CD14-positive monocyte (primary cell): ENCODE measurements around the gene PHF23. TPM values are rescaled to one million over a fixed set of nuclear protein-coding genes. Genes with fewer than 3 reads are reported as not detected.
"Not testable (repeated sequence)": the region's sequence is repeated elsewhere in the genome, so short reads cannot be mapped to it uniquely, and the experiment has no call there.

ENCODE experiments used
- DNase-seq, 3 donors: peaks; one replicate each; pipeline ENCODE4 v3.0.0-alpha.2; 2011 to 2022
- H2AFZ ChIP-seq: 2 replicates; pipeline ENCODE4 v1.6.0; 2012; ENCODE audit warnings: mild to moderate bottlenecking, low read depth, low read length, inconsistent platforms; ENCODE audit not compliant: insufficient read depth, poor library complexity, severe bottlenecking
- H3K27ac ChIP-seq, 2 donors: 1 replicate in 1 of 2; 2 replicates in 1 of 2; pipeline ENCODE4 v1.5.1; 2012 to 2013; ENCODE audit warnings: low read length in 2 of 2, control low read depth in 1 of 2, inconsistent platforms in 1 of 2, low read depth in 1 of 2, mild to moderate bottlenecking in 1 of 2
- H3K27me3 ChIP-seq, 2 donors: one replicate each; pipeline versions ENCODE4 v1.6.0 to v1.6.1; 2011 to 2013; ENCODE audit warnings: low read length in 2 of 2; ENCODE audit not compliant: control insufficient read depth in 2 of 2, insufficient read depth in 2 of 2
- H3K36me3 ChIP-seq, 2 donors: replicated peaks in 1 of 2; 1 replicate in 1 of 2; 2 replicates in 1 of 2; pipeline versions ENCODE4 v1.5.1 to v1.6.1; 2012 to 2013; ENCODE audit warnings: low read length in 2 of 2, control low read depth in 1 of 2, inconsistent platforms in 1 of 2, mild to moderate bottlenecking in 1 of 2; ENCODE audit not compliant: insufficient read depth in 2 of 2, control insufficient read depth in 1 of 2
- H3K4me1 ChIP-seq, 2 donors: 1 replicate in 1 of 2; 2 replicates in 1 of 2; pipeline versions ENCODE4 v1.5.1 to v1.6.1; 2012 to 2013; ENCODE audit warnings: low read length in 2 of 2, control low read depth in 1 of 2, inconsistent platforms in 1 of 2, mild to moderate bottlenecking in 1 of 2, moderate library complexity in 1 of 2; ENCODE audit not compliant: insufficient read depth in 2 of 2, control insufficient read depth in 1 of 2
- H3K4me2 ChIP-seq: replicated peaks from 2 replicates; pipeline ENCODE3; 2012; ENCODE audit warnings: low read length, moderate library complexity, mild to moderate bottlenecking; ENCODE audit not compliant: poor library complexity, severe bottlenecking; ENCODE audit errors: extremely low read depth
- H3K4me3 ChIP-seq, 3 experiments: fragments of 200-600 bp in 1 of 3; sonication (generic) in 1 of 3; replicated peaks in 1 of 3; 1 replicate in 2 of 3; 2 replicates in 1 of 3; pipeline ENCODE4 v1.5.1; 2011 to 2013; ENCODE audit warnings: low read length in 3 of 3, mild to moderate bottlenecking in 3 of 3, control low read depth in 2 of 3, low read depth in 2 of 3, inconsistent platforms in 1 of 3, moderate library complexity in 1 of 3
- H3K79me2 ChIP-seq: 2 replicates; pipeline ENCODE4 v1.6.0; 2012; ENCODE audit warnings: mild to moderate bottlenecking, control low read depth, inconsistent platforms, low read length, moderate library complexity; ENCODE audit not compliant: insufficient read depth
- H3K9ac ChIP-seq: 2 replicates; pipeline ENCODE4 v1.6.0; 2017; ENCODE audit warnings: low read length, mild to moderate bottlenecking; ENCODE audit not compliant: insufficient read depth, poor library complexity, severe bottlenecking
- H3K9me3 ChIP-seq, 2 donors: replicated peaks in 1 of 2; 1 replicate in 1 of 2; 2 replicates in 1 of 2; pipeline versions ENCODE4 v1.5.1 to v1.6.1; 2012 to 2013; ENCODE audit warnings: low read length in 2 of 2, control low read depth in 1 of 2; ENCODE audit not compliant: control insufficient read depth in 1 of 2, insufficient read depth in 1 of 2
- H4K20me1 ChIP-seq: 2 replicates; pipeline ENCODE4 v1.6.0; 2012; ENCODE audit warnings: mild to moderate bottlenecking, low read length, control low read depth, moderate library complexity; ENCODE audit not compliant: insufficient read depth
- H3K27ac Mint-ChIP-seq, 7 donors: one replicate each; pipeline ENCODE4 v1.8.0; 2020; ENCODE audit warnings: mild to moderate bottlenecking in 7 of 7, mixed read lengths in 7 of 7, moderate library complexity in 6 of 7, inconsistent platforms in 2 of 7
- H3K27me3 Mint-ChIP-seq, 3 donors: one replicate each; pipeline ENCODE4 v1.8.0; 2021 to 2022; ENCODE audit warnings: low read depth in 3 of 3, mild to moderate bottlenecking in 3 of 3, mixed read lengths in 3 of 3, moderate library complexity in 3 of 3, inconsistent platforms in 1 of 3
- H3K36me3 Mint-ChIP-seq, 2 donors: one replicate each; pipeline ENCODE4 v1.8.0; 2020; ENCODE audit warnings: mixed read lengths in 2 of 2, inconsistent platforms in 1 of 2, mild to moderate bottlenecking in 1 of 2
- H3K4me1 Mint-ChIP-seq: one replicate; pipeline ENCODE4 v1.8.0; 2020; ENCODE audit warnings: mild to moderate bottlenecking, mixed read lengths
- H3K4me3 Mint-ChIP-seq, 2 donors: one replicate each; pipeline ENCODE4 v1.8.0; 2020; ENCODE audit warnings: mild to moderate bottlenecking in 2 of 2, mixed read lengths in 2 of 2, moderate library complexity in 1 of 2
- H3K9me3 Mint-ChIP-seq, 7 donors: one replicate each; pipeline ENCODE4 v1.8.0; 2020 to 2022; ENCODE audit warnings: mixed read lengths in 7 of 7, mild to moderate bottlenecking in 6 of 7, moderate library complexity in 6 of 7, inconsistent platforms in 2 of 7
- WGBS: methylation state at CpG from one replicate; pipeline ENCODE4 v1.1.5; 2013; ENCODE audit warnings: missing lambda C conversion rate; ENCODE audit not compliant: insufficient coverage; 5-methylcytosine and 5-hydroxymethylcytosine counted together
- intact Hi-C, 2 donors: fragments of 100-400 bp; cut with micrococcal nuclease; formaldehyde crosslinking; loops; one replicate each; pipeline versions ENCODE4 v1.15.0 to v1.15.1; 2023
- polyA plus RNA-seq, 3 donors: library from polyadenylated mRNA; depleted of rRNA in 1 of 3; unstranded in 2 of 3; stranded (reverse) in 1 of 3; fragments of 300-500 nt in 2 of 3; fragments of >200 nt in 1 of 3; fragmentation: Illumina TruSeq in 2 of 3; gene quantifications; 1 replicate in 2 of 3; 2 replicates in 1 of 3; pipeline ENCODE4 v1.2.3, GENCODE V29; 2012 to 2021
- TF ChIP-seq, protein P1 (sequence below): fragments of 200-600 bp; IDR thresholded peaks from one replicate; pipeline ENCODE4 v1.8.0; 2022; ENCODE audit warnings: antibody characterized with exemption, mild to moderate bottlenecking

PHF23 gene
- polyA plus RNA-seq, 3 donors = 12.0 to 18.0 (median 12.9) TPM

DNA sequence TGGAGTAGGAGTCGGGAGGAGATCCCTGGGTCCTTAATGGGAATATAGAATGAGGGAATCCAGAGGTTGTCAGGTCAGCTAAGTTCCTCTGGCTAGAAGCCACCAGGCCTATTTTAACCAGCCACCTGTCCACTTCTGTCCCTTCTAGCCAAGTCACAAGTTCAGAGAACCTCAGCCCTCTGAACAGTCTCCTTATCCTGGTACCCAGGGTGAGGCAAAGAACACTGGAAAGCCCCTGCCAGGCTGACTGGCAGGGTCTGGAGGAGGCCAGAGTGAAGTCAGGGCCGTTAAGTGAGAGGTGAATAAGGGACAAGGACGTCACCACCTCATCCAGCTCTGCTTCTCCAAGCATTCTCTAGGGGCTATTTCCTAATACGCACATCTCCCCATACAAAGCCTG lies 9.5 kb upstream of the PHF23 start:
- Mint-ChIP-seq H3K27me3 (no peaks in the 10 kb centered on the region), H3K4me3 (no peak overlapping the region), H3K4me1 (peaks cover 35% of the 10 kb centered on the region), H3K27ac (peak overlapping the region in 3 of 7 donors; percentile 4 to 95 (median 46)), H3K9me3 (no peaks in the 10 kb centered on the region), H3K36me3 (peaks cover 26 to 40% of the 10 kb centered on the region in 2 donors)
- H2AFZ ChIP-seq = no peak overlapping the region
- H3K4me1 ChIP-seq = peaks cover 31 to 36% of the 10 kb centered on the region in 2 donors
- no peaks in the 10 kb centered on the region for H3K9me3 ChIP-seq
- no peak overlapping the region for H3K4me2 ChIP-seq
- H3K27ac ChIP-seq = peak overlapping the region in 1 of 2 donors; percentile 9
- TF ChIP-seq, protein P1, sequence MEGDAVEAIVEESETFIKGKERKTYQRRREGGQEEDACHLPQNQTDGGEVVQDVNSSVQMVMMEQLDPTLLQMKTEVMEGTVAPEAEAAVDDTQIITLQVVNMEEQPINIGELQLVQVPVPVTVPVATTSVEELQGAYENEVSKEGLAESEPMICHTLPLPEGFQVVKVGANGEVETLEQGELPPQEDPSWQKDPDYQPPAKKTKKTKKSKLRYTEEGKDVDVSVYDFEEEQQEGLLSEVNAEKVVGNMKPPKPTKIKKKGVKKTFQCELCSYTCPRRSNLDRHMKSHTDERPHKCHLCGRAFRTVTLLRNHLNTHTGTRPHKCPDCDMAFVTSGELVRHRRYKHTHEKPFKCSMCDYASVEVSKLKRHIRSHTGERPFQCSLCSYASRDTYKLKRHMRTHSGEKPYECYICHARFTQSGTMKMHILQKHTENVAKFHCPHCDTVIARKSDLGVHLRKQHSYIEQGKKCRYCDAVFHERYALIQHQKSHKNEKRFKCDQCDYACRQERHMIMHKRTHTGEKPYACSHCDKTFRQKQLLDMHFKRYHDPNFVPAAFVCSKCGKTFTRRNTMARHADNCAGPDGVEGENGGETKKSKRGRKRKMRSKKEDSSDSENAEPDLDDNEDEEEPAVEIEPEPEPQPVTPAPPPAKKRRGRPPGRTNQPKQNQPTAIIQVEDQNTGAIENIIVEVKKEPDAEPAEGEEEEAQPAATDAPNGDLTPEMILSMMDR = no peak
- H4K20me1 ChIP-seq = peaks cover 5% of the 10 kb centered on the region
- 90% methylated on average over 2 of the region's 4 CpGs for WGBS
- H3K36me3 ChIP-seq = peaks cover 28 to 30% of the 10 kb centered on the region in 2 donors
- no peak overlapping the region for H3K9ac ChIP-seq
- H3K27me3 ChIP-seq = no peaks in the 10 kb centered on the region
- no peak overlapping the region for H3K4me3 ChIP-seq
- intact Hi-C loops = no loop called here
- no peak for DNase-seq
- H3K79me2 ChIP-seq = peaks cover 75% of the 10 kb centered on the region

DNA sequence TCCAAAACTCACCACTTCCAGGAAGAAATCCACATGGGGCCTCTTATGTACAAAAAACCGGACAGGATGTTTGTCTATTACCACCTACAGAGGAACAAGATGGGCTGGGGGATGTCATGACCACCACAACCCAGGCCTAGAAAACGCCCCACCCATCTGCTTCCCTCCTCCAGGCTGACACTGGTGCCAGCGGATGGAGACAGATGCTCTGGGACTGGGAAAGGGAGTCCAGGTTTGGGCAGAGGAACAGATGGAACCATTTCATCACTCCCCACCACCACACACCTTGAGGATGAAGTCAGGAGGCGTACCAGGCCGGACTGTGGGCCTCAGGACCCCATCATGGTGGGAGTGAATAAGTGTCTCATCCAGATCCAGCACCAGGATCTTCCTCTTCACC lies 7.5 kb upstream of the PHF23 start:
- Mint-ChIP-seq H3K36me3 (peaks cover 24 to 40% of the 10 kb centered on the region in 2 donors), H3K27me3 (no peaks in the 10 kb centered on the region), H3K9me3 (peaks cover 0 to 4% (median 0%) of the 10 kb centered on the region in 7 donors), H3K27ac (peak overlapping the region in 3 of 7 donors; percentile 33 to 62 (median 61)), H3K4me3 (no peak overlapping the region), H3K4me1 (peaks cover 32% of the 10 kb centered on the region)
- Histone ChIP-seq H3K4me2 (no peak overlapping the region), H3K79me2 (peaks cover 76% of the 10 kb centered on the region), H3K4me1 (peaks cover 28 to 34% of the 10 kb centered on the region in 2 donors), H3K9me3 (no peaks in the 10 kb centered on the region), H3K9ac (no peak overlapping the region), H3K36me3 (peaks cover 30% of the 10 kb centered on the region in 2 donors), H3K27me3 (no peaks in the 10 kb centered on the region), H3K27ac (no peak overlapping the region), H2AFZ (no peak overlapping the region), H4K20me1 (peaks cover 5% of the 10 kb centered on the region), H3K4me3 (no peak overlapping the region)
- intact Hi-C loops = no loop called here
- TF ChIP-seq, protein P1 = no peak
- no peak for DNase-seq
- 100% methylated on average over 1 of the region's 5 CpGs for WGBS

DNA sequence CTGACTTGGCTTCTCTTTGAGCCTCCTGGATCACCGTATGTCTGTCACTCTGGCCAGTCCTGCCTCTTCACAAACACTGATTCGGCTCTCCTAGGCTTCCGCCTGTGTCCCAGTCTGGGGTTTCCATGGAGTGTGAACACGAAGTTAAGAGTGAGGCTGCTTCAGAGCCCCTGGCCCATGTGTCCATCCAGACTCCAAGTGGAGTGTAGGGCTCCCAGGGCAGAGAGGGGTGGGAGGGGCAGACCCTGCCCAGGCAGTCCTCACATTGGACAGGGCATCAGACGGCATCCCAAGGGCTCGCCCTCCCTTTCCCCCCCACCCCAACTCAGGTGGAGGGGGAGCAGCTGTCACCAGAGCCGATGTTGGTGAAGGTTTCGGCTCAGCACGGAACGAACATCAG lies 4.6 kb upstream of the PHF23 start:
- Histone ChIP-seq H3K36me3 (peaks cover 34% of the 10 kb centered on the region in 2 donors), H3K79me2 (peaks cover 70% of the 10 kb centered on the region), H3K4me3 (peak overlapping the region in 1 of 3 experiments; percentile 100), H3K4me1 (peaks cover 24 to 31% of the 10 kb centered on the region in 2 donors), H3K27ac (peak overlapping the region in 1 of 2 donors; percentile 99), H2AFZ (peak overlapping the region; percentile 84)
- DNase-seq, H3K4me3 Mint-ChIP-seq, intact Hi-C loops, H3K4me2 ChIP-seq, H3K27me3 ChIP-seq, H3K9me3 Mint-ChIP-seq, H4K20me1 ChIP-seq, H3K9me3 ChIP-seq, H3K9ac ChIP-seq, H3K27me3 Mint-ChIP-seq: not testable (repeated sequence)
- WGBS = 60% methylated on average over 2 of the region's 10 CpGs
- H3K36me3 Mint-ChIP-seq = peaks cover 35 to 58% of the 10 kb centered on the region in 2 donors
- H3K27ac Mint-ChIP-seq = peak overlapping the region; percentile 72 to 100 (median 100)
- peaks cover 29% of the 10 kb centered on the region for H3K4me1 Mint-ChIP-seq
